ENCODE results near the gene SRCAP.

GRCh38 chr16:30760577-30761426, 61.8 kb downstream of the SRCAP start:
- no peak for TF ChIP-seq GATA2 (IDR thresholded peaks at IDR 0.05; ENCODE audit: low read depth, low read length)
- TF ChIP-seq GATA3 (IDR thresholded peaks at IDR 0.05; ENCODE audit: low read depth, low read length) = no peak

Measured in SH-SY5Y (cell line).